HG03558 (cell line): ENCODE data around the gene HADH.
"Not testable (repeated sequence)": the region's sequence is repeated elsewhere in the genome, so short reads cannot be mapped to it uniquely, and the experiment has no call there.

Source experiments
- ATAC-seq: cut with Tn5 transposase; IDR thresholded peaks from one replicate; pipeline ENCODE4 v1.9.1; 2021; ENCODE audit warnings: moderate number of reproducible peaks; ENCODE audit not compliant: unreplicated experiment; ENCODE audit errors: extremely low read depth

Gene HADH

DNA sequence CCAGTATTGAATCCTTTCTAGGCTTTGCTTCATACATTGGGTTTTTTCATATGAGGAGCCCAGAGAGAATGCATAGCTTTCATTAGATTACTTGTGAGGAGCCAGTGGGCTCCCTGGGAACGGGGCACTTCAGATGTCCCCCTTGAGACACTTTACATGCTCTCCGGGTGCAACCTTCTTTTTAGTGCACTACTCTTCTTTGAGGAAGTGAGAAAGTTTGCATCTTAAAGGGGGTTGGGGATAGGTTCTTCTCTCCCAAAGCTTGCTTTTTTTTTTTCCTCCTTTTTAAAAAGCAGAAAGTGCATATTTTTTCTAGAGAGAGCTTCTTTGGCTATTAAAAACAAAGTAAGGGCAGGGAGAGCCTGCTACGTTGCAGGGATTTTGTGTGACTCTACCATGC, 4.3 kb downstream of the HADH start:
- ATAC-seq: peak; percentile 23

DNA sequence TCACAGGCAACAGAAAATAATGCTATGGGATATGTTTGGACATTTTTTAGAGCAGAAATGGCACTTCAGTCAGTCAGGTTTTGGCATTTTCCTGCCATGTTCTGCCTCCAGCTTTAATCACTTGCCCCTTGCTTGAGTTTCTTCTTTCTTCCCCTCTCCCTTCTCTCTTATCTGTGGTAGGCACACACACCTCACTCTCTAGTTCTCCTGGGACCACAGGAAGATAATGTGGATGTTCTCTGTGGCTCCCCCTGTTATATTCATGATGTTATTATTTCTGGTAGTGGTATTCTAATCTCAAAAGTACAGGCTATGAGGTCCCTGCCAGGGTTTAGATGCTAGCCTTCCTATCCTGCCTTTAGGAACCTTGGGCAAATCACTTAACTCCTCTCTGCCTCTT, 5.2 kb downstream of the HADH start:
- ATAC-seq: no peak

DNA sequence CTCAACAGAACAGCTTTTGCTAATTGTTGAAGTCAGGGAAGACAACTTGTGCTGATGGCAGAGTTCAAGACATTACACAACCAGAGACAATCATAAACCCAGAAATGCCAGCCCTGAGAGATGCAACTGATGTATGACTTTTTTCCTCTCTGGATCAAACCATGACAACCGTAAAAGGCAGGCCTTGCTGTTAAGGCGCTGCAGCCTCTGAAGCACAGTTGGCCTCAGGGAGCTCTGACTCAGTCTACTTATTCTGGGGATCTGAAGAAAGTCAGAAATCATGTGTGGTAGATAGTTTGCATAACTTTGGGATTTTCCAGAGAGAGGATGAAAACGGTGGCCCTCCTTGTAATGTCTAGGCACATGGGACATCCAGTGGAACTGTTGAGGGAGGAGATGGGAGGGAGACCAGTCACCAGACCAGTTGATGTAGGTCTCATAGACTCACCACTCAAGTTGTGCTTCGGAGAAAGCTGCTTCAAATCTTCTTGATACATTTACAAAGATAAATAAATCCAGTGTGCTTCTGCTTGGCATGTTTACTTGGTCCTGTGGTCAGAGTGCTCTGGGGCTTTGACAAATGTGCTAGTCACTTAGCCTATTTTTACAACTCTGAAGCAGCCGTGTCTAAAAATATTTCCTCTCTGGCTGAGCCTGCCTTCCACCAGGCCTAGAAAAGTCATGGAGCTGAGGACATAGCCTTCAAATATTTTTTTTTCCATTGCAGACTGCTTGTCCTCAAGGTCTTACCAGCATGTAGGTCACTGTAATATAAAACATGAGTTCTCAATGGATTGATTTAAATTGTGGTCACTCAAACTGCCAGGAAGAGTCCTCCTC, 7.5 kb downstream of the HADH start:
- no peak for ATAC-seq

DNA sequence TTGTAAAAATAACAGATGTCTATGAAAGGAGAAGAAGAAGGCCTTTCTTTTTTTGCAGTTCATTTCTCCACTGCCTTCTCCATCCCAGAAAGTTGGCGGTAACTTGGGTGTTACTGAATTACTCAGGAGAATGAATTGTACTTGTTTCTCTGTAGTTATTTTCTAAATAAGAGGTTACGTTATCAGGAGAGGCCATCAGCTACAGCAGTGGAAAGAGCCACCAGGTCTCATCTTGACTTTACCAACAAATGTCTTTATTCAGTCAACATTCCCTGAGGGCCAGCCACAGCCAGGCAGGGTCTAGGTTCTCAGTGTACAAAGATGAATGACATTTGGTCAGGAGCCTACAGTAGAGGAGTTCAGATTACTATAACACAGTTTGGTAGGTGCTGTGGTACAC, 8.1 kb downstream of the HADH start:
- no peak for ATAC-seq

DNA sequence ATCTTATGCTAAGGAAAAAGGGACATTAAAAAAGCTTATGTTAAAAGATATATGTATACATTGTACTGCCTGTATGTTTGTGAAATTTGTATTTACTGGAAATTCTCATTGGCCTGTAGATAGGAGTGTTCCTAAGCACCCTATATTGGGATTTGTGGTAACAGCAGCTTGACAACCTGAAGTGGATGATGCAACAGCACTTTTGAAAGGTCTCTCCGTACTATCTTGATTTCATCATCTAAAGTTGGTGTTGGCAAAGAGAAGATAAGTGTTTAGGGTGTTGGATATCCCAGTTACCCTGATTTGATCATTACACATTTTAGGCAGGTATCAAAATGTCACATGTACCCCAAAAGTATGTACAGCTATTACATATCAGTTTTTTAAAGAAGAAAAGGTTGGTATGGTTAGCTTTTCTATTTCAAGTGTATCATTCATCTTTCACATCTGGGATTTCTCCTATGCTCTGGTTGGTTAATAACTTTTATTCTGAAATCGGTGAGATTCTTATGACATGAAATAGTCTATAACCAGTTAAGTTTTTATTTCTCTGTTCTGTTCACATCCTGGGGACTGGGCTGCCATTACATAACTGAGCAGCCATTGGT, 10.3 kb downstream of the HADH start:
- no peak for ATAC-seq

DNA sequence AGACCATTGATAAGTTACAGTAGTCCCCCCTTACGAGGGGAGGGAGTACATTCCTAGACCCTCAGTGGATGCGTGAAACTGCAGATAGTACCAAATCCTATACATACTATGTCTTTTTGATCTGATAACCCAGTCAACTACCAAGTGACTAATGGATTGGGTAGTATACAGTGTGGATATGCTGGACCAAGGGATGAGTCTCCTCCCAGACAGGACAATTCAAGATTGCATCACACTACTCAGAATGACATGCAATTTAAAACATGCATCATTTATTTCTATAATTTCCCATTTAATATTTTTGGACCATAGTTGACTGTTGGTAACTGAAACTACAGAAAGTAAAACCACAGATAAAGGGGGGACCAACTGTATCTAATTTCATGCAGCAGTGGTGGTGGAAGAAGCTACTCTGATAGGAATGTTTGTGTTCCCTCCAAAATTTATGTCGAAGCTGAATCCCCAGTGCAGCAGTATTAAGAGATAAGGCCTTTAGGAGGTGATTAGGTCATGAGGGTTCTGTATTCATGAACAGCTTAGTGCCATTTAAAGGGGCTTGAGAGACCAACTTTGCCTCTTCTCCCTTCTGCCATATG, 11.9 kb downstream of the HADH start:
- ATAC-seq: no peak

DNA sequence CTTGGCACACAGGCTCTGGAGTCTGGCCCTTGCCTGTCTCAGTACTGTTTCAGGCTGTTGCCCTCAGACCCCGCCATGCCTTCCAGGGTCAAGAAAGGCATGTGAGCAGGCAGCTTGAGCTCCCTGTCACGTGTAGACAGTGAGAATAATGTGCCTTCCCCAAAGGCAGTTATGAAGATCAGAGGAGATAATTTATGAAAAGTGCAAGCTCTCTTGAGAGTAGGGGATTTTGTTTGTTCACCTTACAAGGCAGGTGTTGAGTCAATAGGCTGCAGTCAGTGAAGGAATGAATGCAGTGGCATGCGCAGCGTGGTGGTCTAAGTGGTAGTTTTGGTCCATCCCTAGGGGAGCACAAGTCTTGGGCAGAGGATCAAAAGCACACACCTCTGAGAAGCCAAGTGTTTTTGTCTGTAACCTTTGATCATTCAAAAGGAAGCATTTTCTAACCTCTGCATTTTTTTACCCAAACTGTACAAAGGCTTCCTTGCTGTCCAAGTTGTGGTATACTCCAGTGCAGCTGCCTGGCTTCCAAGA, 14.4 kb downstream of the HADH start:
- no peak for ATAC-seq

DNA sequence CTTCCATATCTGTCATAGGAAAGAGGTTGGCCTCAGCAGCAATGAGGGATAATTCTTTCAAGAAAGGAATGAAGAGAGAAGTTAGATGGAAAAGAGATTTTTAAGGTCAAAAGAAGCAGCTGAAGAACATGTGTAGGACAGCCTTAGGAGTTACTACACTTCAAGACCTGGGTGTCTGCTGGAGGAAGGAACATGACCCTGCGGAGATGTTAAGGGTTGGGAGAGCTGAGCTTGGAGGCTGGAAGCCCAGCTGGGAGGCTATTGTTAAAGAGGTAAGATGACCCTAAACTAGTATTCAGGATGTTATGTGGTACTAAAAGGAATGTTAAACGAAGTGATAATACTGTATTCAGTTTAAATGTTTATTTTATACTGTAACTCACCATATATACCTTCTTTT, 15.0 kb downstream of the HADH start:
- no peak for ATAC-seq

DNA sequence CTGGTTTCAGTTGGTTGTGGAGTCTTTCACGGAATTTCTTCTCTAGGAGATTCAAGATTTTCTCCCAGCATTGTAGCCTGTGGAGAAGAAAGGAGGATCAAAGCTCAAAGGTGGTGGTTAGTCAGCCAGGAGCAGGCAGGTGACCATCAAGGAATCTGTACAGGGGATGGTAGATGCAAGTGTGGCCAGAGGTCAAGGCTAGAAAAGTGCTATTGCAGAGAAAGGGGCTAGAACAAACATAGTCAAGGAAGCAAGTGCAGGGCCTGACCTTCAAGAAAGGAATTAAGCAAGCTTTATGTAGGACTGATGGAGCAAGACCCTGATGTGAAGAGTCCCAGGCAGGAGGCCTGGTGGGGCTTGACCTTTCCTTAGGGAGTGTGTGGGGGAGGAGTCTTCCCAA, 16.1 kb downstream of the HADH start:
- no peak for ATAC-seq

DNA sequence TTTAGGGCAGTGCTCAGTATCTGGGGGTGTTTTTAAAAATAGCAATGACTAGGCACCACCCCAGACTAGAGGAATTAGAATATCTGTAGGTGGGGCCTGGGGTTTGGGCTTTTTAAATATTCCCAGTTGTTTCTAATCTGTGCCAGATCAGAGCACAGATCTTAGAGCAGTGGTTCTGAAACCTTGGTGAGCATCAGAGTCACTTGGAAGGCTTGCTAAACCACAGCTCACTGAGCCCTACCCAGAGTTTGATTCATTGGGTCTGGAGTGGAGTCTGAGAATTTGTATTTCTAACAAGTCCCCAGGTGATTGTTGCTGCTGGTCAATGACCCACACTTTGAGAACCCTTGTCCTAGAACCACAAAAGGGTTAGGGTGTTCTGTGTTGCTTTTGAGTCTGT, 16.7 kb downstream of the HADH start:
- ATAC-seq: no peak

DNA sequence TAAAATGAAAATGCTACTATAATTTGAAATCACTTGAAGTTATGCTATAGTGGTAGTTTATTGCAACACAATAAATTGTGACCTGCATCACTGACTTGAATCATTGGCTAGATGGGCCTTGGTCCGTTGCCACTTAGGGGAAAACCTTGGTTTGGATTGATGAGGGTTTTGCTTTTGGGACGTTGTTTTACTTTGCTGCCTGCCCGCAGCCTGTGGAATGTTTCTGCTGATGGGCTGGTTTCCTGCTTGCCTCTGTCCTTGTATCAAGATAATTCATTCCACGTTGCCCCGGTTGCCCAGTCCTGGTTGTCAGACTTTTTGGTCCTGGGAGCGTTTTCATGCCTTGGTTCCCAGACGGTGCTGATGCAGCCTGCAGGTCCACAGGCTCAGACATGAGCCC, 18.3 kb downstream of the HADH start:
- no peak for ATAC-seq

DNA sequence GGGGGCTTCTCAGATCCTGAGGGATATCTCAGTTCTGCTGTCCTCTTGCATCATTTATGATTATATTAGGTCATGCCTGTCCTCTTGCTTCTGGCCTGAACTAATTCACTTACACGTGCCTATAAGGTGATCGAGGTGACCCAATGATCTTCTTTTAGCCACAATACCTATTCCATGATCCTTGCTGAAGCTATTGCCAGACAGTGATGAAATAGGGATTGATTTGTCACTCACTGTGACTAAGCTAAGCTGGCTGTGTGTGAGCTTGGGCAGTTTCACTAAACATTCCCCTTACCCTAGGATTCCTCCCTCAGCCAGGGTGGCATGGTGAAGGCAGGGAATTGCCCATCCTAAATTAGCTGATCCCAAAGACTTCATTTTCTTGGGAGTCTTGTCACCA, 19.0 kb downstream of the HADH start:
- ATAC-seq: no peak

DNA sequence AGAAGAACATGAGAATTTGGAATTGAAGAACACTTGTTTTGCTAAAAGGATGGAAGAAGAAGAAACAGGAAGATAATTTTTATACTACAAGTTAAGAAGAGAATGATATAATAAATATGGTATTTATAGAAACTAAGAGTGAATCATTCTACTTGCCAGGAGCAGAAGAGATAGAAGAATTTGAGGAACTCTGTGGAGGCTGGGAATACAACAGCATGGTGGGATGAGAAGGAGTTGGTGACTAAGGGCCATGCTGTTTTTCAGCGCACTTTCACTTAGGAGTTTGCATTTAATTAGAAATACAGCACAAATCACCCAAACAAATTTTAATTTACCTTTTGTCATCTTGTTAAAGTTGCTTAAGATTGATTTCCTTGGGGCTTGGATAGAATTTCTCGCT, 20.5 kb downstream of the HADH start:
- ATAC-seq: no peak

DNA sequence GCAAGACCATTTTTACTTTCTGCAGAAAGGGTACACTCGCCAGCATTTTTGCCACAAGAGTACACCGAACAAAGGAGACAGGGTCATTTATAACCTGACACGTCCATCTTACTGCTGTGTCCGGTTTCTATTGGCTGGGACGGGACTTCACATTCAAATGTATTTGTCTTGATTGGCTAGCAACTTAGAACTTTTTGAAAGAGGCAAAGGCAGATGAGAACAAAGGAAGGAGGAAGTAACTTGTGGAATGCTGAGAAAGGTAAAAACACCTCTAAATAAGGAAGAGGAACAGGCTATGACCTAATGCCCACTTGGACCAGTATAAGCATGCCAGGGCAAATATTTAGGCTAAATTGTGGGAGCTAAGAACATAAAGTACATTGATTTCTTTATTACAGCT, 22.7 kb downstream of the HADH start:
- ATAC-seq: not testable (repeated sequence)

DNA sequence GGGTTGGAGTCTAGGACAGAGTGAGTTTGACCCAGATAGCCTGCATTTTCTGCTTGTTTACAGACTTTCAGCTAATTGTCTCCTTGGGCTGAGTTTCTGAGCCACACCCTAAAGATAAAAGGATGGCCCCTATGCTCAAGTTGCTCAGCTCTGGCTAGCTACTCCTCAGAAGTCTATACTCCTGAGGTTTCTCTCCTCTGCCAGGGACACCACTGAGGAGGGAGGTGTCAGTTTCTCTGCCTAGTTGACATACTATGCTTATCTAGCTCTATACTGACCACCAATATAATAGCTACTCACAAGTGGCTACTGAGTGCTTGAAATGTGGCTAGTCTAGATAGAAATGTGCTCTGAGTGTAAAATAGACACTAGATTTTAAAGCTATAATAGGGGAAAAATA, 23.6 kb downstream of the HADH start:
- ATAC-seq: no peak

DNA sequence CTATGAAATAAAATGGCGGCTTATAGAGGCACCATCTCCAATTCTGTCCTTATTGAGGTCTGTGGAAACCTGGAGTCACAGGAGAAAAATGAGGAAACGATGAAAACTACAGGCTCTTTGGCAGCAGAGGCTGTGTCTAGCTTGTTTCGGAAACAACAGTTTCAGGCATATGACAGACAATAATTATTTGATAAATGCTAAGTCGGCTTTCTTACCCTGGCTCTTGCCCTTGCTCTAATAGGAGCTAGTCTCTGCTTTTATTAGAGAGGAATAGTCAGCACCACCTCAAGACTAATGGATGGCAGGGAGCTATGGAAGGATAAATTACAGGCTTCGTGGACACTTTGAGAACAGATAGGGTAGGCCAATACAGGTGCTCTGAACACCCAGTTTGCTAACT, 24.3 kb downstream of the HADH start:
- ATAC-seq: no peak

DNA sequence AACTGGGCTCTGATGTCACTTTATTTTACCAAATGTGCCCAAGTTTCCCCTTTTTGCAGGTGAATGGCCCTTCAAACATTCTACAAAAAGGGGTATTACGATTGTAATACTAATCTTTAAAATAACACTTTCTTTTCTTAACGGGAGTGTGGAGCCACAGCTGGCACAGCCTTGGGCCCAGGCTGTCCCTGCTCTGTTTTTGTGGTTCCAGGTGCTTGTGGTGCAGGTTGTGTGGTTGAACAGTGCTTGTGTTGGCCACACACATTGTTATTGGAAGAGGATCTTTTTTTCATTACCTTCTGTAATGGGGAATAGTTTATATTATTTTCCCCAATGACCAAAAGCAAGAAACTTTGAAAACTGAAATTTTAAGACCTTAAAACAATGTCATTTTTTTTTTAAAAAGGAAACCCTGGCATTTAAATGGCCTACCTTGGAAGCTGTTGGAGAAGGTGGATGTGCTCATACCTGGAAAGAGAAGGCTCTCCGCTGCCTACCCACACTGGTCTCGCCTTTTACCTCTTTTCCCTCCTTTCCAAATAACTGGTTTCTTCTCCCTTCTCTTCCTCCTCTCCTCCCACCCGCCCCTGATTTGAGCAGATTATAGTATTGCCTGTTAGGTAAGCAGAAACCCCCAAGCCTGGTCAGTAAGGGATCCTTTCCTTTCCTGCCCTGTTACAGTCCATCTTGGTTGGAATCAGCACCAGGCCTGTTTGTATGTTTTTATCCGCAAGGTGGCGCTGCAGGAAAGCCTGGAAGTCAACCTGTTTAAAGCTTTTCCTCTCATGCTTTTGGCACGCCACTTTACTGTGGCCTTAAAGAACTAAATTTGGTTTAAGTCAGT, 28.6 kb downstream of the HADH start:
- no peak for ATAC-seq

DNA sequence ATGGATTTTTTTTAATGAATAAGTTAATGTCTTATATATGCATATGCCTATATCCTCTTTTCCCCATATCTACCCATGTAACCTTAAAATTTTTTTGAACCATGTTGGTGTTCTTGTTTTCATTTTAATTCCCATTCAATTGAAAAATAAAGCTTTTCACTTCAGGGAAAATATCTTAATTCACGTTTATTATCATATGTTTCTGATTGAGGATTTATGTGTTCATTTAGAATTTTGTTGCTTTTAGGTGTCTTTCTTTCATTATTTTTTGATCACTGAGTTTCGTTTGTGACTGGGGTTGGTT, 29.1 kb downstream of the HADH start:
- ATAC-seq: no peak

DNA sequence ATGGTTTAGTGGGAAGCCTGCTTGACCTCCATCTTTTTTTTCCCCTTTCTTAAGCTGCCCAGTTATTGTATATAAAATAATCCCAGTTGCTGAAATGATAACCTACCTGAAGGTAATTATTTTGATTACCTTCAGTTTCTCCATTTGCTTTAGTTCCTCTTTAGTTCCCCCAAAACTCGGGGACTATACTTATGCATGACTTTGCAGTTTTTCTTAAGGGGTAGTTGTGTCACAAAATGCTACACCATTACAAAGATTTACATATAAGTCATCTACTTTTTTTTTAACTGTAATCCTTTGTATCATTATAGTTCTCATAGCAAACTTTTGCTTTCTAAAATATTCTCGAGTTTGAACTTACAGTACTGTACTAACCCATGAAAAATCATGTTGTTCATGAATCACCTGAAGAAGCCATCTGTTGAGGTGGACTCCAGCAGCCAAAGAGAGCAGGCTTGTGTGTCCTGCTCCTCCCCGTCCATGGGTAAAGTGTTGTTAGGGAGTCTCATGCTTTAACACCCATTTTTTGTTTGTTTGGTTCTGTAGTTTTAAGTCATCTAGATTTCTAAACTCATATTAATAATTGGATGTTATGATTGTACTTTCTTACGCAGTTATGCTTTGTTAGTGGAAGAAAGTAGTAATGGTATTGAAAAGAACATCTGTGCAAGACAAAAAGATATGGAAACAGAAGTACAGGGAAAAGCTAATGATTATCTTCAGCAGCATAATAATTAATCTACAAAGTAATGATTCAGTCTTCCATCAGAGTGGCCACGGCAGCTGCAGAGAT, 34.6 kb downstream of the HADH start:
- no peak for ATAC-seq

DNA sequence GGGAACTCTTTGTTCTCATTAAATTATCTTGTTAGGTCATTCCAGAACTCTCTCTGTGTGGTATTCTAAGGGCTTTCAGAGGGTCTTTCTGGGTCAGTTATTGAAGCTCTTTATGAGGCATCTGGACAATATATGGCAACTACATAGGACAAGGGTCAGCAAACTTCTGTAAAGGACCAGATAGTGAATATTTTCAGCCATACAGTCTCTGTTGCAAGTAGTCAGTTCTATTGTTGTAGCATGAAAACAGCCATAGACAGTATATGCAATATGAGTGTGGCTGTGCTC, 35.1 kb downstream of the HADH start:
- no peak for ATAC-seq
